K562 (cell line): ENCODE measurements around the gene AFF3. TPM values are rescaled to one million over a fixed set of nuclear protein-coding genes. Genes with fewer than 3 reads are reported as not detected.

ENCODE experiments used
- BCLAF1 ChIP-seq, 2 experiments: fragments of 450-650 bp in 1 of 2; IDR thresholded peaks; 2 replicates each; pipeline ENCODE4 v1.6.1; 2011 to 2017; ENCODE audit warnings: low read depth in 2 of 2, antibody characterized with exemption in 1 of 2, borderline replicate concordance in 1 of 2, low read length in 1 of 2, mild to moderate bottlenecking in 1 of 2, mixed read lengths in 1 of 2; ENCODE audit not compliant: control insufficient read depth in 1 of 2
- CC2D1A ChIP-seq: fragments of 450-650 bp; IDR thresholded peaks from 2 replicates; pipeline ENCODE4 v1.6.1; 2017; ENCODE audit warnings: mild to moderate bottlenecking
- CREB1 ChIP-seq, 2 experiments: sonication (generic) in 1 of 2; formaldehyde crosslinking in 1 of 2; IDR thresholded peaks; 2 replicates each; pipeline versions ENCODE4 v1.6.1 to v1.8.0; 2012 to 2022; ENCODE audit warnings: inconsistent platforms in 1 of 2, mild to moderate bottlenecking in 1 of 2, missing genetic modification reagents in 1 of 2, moderate library complexity in 1 of 2
- MTA1 ChIP-seq: fragments of 450-650 bp; IDR thresholded peaks from 2 replicates; pipeline ENCODE4 v1.6.1; 2017; ENCODE audit warnings: borderline replicate concordance
- REST ChIP-seq, 2 experiments: fragments of 450-650 bp; formaldehyde crosslinking in 1 of 2; IDR thresholded peaks; 2 replicates each; pipeline versions ENCODE4 v1.4.0 to v1.6.1; 2014 to 2020; ENCODE audit warnings: mild to moderate bottlenecking in 2 of 2, borderline replicate concordance in 1 of 2, low read depth in 1 of 2
- STAT6 ChIP-seq: sonication (generic); formaldehyde crosslinking; IDR thresholded peaks from 2 replicates; pipeline ENCODE4 v1.8.1; 2023; ENCODE audit warnings: mild to moderate bottlenecking, missing genetic modification reagents
- TSHZ1 ChIP-seq: fragments of 250-450 bp; sonication (Bioruptor Pico); IDR thresholded peaks from 2 replicates; pipeline ENCODE4 v1.4.0; 2020; ENCODE audit warnings: mild to moderate bottlenecking, moderate library complexity
- polyA plus RNA-seq, 8 experiments: library from polyadenylated mRNA; depleted of rRNA in 4 of 8; stranded (reverse) in 5 of 8; unstranded in 3 of 8; fragments of >200 nt; fragmentation: Nextera tagmentation in 2 of 8; fragmentation: Illumina TruSeq in 1 of 8; extraction: Ambion mirVana in 2 of 8; extraction: Trizol in 1 of 8; gene quantifications; 2 replicates each; pipeline versions ENCODE4 v1.2.1 to v1.2.3, GENCODE V29; 2011 to 2014; ENCODE audit warnings: inconsistent platforms in 1 of 8, missing spikeins in 1 of 8
- total RNA-seq, 7 experiments: library from RNA; depleted of rRNA in 6 of 7; stranded (reverse); fragments of >200 nt in 6 of 7; fragmentation: Illumina TruSeq in 2 of 7; extraction: Trizol in 2 of 7; gene quantifications; 2 replicates each; pipeline versions ENCODE4 v1.2.1 to v1.2.3, GENCODE V29; 2011 to 2021; ENCODE audit warnings: low replicate concordance in 1 of 7

The AFF3 gene
- total and polyA plus RNA-seq, 9 of the 15 experiments (the other 6 are each of a cell fraction or from before 2014, with no cell fraction given) = 0.02 to 0.11 TPM; not detected in 7

GRCh38 chr2:99771681-99772333 is 370.6 kb downstream of the AFF3 start (continued):
- TF ChIP-seq BCLAF1 (IDR thresholded peaks at IDR 0.05; ENCODE audit: borderline replicate concordance in 1 of 2, control insufficient read depth in 1 of 2, low read depth in 2 of 2, low read length in 1 of 2) = no peak
- TF ChIP-seq CREB1 (IDR thresholded peaks at IDR 0.05) = peak; percentile 42; the same call in 1 of the 2 replicates
- TF ChIP-seq CREB1 (CRISPR knock-in tag; IDR thresholded peaks at IDR 0.05) = peak; percentile 50; the same call in 1 of the 2 replicates
- TF ChIP-seq STAT6 (CRISPR knock-in tag) = no peak
- peak; percentile 77 for TF ChIP-seq MTA1
- peak; percentile 20; the same call in 1 of the 2 replicates for TF ChIP-seq REST (IDR thresholded peaks at IDR 0.05; ENCODE audit: borderline replicate concordance)
- TF ChIP-seq REST (CRISPR knock-in tag; IDR thresholded peaks at IDR 0.05; ENCODE audit: low read depth) = no peak
- TF ChIP-seq CC2D1A = peak; percentile 69; the same call in 1 of the 2 replicates
- TF ChIP-seq TSHZ1 (CRISPR knock-in tag) = 0 out of 2 replicates have a peak, but pooled peaks have one; percentile 47
